NB4 (cell line): ENCODE data around the gene ADAMTSL1.

Experiments
- POLR2A ChIP-seq: IDR thresholded peaks from 2 replicates; pipeline ENCODE4 v1.6.1; 2011; ENCODE audit warnings: mild to moderate bottlenecking; ENCODE audit not compliant: insufficient read length; ENCODE audit errors: extremely low read depth
- TF ChIP-seq, protein P1 (sequence below): IDR thresholded peaks from 2 replicates; pipeline ENCODE4 v1.6.1; 2011; ENCODE audit warnings: low read depth, low read length
- TF ChIP-seq, protein P2 (sequence below): IDR thresholded peaks from one replicate; pipeline ENCODE4 v1.5.1; 2012; ENCODE audit warnings: low read depth, low read length

GRCh38 chr9:18741945-18742344 is 268.0 kb downstream of the ADAMTSL1 start:
- TF ChIP-seq, protein P1, sequence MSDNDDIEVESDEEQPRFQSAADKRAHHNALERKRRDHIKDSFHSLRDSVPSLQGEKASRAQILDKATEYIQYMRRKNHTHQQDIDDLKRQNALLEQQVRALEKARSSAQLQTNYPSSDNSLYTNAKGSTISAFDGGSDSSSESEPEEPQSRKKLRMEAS, result no peak
- TF ChIP-seq, protein P2, sequence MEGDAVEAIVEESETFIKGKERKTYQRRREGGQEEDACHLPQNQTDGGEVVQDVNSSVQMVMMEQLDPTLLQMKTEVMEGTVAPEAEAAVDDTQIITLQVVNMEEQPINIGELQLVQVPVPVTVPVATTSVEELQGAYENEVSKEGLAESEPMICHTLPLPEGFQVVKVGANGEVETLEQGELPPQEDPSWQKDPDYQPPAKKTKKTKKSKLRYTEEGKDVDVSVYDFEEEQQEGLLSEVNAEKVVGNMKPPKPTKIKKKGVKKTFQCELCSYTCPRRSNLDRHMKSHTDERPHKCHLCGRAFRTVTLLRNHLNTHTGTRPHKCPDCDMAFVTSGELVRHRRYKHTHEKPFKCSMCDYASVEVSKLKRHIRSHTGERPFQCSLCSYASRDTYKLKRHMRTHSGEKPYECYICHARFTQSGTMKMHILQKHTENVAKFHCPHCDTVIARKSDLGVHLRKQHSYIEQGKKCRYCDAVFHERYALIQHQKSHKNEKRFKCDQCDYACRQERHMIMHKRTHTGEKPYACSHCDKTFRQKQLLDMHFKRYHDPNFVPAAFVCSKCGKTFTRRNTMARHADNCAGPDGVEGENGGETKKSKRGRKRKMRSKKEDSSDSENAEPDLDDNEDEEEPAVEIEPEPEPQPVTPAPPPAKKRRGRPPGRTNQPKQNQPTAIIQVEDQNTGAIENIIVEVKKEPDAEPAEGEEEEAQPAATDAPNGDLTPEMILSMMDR, result no peak
- TF ChIP-seq POLR2A, result no peak
